ENCODE data around the gene KSR2.

- no peak for TF ChIP-seq CTCF (IDR thresholded peaks at IDR 0.05; ENCODE audit: low read depth, low read length, poor library complexity, severe bottlenecking)
- TF ChIP-seq EZH2phosphoT487 (IDR thresholded peaks at IDR 0.05; ENCODE audit: borderline replicate concordance, low read length): no peak
Measured at GRCh38 chr12:117710121-117710520, 258.7 kb downstream of the KSR2 start.
